C4-2B (cell line): ENCODE data around the gene ETV4.

Experiments
- H3K27ac ChIP-seq: fragments of 450-650 bp; 2 replicates; pipeline ENCODE4 v1.5.1; 2017
- CTCF ChIP-seq: fragments of 450-650 bp; conservative IDR thresholded peaks from 2 replicates; pipeline ENCODE4 v1.5.1; 2017; ENCODE audit warnings: mild to moderate bottlenecking
- ZFX ChIP-seq: fragments of 450-650 bp; IDR thresholded peaks from 2 replicates; pipeline ENCODE4 v1.6.1; 2017

The ETV4 gene

GRCh38 chr17:43549496-43549895 lies 3.4 kb upstream of the ETV4 start:
- no peak overlapping the region for H3K27ac ChIP-seq
- TF ChIP-seq CTCF (no peak), ZFX (no peak)

DNA sequence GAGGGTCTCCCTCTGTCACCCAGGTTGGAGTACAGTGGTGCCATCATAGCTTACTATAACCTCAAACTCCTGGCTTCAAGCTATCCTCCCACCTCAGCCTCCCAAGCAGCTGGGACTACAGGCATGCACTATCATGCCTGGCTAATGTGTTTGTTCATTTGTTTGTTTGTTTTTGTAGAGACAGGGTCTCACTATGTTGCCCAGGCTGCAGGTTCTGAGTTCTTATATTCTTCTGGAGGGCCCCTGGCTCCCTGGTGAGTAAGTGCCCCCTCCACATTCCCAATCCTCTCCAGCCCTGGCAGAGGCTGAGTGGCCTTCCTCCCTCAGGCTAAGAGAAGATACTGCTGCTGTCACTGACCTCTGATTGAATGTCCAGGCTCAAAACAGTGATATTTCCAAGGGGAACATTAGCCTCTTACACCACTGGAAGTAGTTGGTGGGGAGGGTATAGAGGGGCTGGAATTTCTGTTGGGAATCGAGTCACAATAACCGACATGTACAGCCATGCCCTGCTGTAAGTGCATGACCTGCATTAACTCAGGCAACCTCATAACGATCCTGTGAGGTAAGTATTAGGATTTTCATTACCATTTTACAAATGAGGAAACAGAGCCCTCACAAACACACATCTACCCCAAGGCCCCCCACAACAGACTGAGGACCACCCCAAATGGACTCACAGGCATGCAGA lies 2.7 kb upstream of the ETV4 start:
- TF ChIP-seq ZFX: no peak
- no peak for TF ChIP-seq CTCF
- no peak overlapping the region for H3K27ac ChIP-seq

- TF ChIP-seq CTCF: no peak
- TF ChIP-seq ZFX: no peak
- no peak overlapping the region for H3K27ac ChIP-seq
These were observed 1.6 kb upstream of the ETV4 start for GRCh38 chr17:43547659-43548256.

GRCh38 chr17:43547189-43547550 lies 1.0 kb upstream of the ETV4 start:
- H3K27ac ChIP-seq: no peak overlapping the region
- TF ChIP-seq ZFX: no peak
- TF ChIP-seq CTCF: no peak

DNA sequence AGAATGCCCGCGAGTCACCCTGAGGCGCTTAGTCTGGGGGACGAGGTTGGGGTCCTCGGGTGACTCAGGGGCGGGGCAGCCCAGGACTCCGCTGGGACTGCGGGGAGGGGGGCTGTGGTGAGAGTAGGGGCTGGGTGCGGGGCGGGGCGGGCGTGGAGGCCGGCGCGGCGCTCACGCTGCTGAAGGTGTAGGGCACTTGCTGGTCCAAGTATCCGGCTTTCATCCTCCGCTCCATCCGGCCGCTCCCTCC lies 832 bp downstream of the ETV4 start:
- H3K27ac ChIP-seq: no peak overlapping the region
- no peak for TF ChIP-seq ZFX
- no peak for TF ChIP-seq CTCF

DNA sequence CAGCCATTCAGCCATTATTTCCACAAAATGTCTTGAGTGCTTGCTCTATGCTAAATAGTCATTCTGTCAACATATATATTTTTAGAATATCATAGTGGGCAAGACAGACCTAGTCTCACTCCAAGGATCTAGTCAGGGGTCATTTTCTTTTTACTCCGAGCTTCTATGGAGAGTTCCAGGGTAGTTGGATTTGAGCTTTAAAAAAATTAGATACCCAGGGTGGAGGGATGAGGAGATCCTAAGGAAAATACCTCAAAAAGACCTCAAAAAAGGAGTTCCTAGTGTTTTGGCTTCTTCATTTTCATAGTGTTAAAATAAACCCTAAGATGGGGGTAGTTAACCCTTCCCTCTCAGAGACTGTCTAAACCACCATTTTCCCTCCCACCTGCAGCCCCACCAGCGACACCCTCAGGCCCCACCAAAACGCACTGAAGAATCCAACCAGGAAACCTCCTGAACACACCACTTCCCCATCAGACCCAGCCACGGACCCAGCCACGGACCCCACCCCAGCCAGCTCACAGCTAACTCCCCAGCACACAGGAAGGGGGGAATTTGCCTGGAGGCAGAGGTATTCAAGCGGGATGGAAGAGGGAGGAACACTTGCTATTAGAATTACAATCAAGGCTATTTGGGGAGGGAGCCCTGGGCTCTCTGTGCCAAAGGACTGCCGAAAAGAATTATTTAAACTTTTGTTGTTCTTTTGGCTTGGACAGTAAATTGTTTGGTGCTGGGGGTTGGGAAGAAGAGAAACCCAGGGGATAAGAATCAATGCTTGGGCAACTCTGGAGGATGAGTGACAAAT lies 2.2 kb downstream of the ETV4 start:
- no peak overlapping the region for H3K27ac ChIP-seq
- TF ChIP-seq ZFX (no peak), CTCF (no peak)

DNA sequence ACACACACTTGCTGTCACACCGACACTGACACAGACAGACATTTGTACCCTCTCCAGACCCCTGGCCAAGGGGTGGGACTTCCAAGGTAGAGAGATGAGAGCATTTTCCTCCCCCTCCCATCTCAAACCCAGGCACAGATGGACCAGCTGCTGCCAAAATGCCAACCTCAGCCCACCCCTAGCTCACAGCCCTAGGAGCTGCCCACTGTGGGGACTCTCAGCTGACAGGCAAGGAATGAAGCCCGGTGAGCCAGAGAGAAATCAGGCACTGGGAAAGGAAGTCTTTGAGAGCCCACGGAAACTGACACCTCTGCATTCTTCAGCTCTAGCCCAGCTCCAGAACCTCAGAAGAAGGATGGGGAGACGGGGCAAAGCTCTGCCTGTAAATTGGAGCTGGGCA lies 2.8 kb downstream of the ETV4 start:
- TF ChIP-seq CTCF: no peak
- TF ChIP-seq ZFX: no peak
- no peak overlapping the region for H3K27ac ChIP-seq
